ENCODE data around the gene OVCH2. TPM values are rescaled to one million over a fixed set of nuclear protein-coding genes. Genes with fewer than 3 reads are reported as not detected.
"Not testable (repeated sequence)": the region's sequence is repeated elsewhere in the genome, so short reads cannot be mapped to it uniquely, and the experiment has no call there.

The OVCH2 gene
- polyA plus RNA-seq, 3 donors = 3.4 to 4.6 (median 3.7) TPM

DNA sequence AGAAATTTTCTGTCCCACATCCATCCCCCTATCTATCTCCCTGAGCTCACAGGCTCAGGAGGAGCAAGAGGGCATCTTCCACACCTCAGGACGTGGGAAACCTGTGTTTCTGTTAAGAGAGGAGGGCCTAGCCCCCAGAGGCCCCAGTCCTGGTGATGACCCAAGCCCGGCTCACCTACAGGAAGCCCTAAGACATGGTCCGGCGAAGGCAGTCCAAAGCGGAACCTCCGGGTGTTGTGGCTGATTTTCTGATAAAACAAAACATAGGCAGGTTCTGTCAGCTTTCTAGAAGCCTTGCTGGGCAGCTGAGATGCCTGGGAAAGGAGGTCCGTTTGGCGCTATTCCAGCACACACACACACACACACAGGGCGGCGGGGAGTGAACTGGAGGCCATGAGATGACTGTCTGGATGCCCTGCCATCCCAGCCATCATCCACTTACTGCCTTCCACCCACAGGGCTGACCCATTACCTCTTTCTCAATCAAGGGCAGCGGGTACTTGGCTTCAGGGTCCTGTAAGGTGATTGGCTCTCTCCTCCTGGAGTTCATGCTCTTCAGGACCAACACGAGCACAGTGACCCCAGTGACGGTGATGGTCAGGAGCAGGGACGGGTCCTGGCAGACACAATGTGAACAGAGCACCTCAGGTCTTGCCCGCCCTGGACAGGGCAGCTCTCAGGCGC is 33.9 kb downstream of the OVCH2 start:
- DNase-seq = no peak

DNA sequence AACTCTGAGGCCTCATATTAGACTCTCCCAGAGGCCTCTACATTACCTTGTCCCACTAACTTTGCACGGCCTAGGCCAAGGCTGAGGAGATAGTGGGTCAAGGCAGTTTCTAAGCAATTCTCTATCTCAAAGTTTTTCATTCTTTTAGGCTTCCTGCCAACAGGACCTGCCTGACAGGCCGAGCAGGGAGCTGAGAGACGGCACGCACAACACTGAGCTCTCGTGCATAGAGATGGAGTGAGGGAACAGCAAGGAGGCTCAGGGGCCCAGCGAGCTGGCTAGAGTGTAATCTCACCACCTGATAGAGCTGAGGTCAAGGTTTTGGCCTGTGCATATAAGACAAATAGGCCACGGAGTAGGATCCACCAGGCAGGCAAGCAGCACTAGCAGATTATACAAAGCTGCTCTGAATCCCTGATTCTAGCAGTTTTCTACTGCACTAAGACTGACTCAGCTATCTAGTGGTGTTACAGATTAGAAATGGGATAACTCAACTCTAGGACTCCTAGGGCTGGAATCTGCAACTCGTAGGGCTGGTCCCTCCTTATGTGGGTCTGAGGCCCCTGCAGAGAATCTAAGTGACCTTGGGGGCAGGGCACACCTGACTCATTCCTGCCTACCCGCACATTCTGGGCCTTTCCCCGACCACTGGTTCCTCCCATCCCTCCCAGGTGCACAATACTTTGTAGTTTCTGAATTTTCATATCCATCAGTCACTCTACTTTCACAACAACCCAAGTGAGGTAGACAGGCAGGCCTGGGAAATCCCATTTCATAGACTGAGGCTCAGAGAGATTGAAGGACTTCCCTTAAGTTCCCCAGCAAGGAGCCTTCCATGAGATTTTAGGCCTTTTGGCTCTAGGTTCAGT is 34.7 kb downstream of the OVCH2 start:
- DNase-seq = no peak

DNA sequence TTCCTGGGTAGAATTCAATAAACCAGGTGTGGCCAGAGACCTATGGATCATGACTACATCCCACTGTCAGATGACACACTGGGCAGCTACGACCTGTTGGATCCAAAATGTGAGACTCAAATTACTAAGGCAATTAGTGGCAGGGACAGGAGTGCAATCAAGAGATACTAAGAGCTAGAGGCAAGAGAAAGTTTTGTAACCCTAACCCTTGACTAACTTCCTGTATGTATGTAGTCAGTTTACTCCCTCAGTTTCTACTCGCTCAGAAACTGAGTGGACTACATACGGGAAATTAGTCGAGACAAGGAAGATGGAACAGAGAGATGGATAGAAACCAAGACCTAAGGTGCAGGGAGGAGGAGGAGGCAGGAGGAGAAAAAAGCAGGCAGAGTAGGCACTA is 35.6 kb downstream of the OVCH2 start:
- no peak for DNase-seq

DNA sequence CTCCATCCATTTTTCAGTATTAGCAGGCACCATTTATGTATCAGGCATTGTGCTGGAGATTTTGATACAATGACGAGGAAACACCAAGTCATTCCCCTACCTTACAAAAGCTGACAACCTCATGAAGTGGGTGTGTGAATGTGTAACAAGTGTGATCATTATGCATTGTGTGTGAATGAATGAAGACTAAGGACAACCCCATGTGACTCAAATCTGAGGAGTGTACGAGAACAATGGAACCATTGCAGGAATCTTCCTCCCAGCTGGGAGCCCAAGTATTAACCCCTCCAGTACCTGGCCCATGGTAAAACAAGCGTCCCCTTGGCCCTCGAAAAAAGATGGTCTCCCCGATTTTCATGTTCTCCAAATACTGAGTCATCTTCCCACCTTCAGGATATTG is 37.4 kb downstream of the OVCH2 start:
- DNase-seq = no peak

DNA sequence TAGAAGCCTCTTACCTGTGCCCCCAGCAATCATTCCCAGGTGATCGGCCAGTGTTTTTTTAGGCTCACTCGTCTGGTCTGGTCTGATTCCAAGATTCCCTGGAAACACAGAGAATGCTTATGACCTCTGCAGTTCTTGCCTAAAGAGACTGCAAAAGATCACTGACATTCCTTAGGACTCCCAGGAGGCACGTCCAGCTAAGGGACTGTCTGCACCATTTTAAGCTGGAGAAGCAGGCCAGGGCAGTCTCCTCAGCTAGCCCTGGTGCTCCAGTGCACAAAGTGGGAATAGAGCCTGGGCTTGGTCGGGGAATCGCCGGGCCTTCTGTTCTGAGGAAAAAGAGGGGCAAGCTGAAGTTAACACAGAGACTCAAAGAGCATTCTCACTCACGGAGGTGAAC is 37.8 kb downstream of the OVCH2 start:
- no peak for DNase-seq

DNA sequence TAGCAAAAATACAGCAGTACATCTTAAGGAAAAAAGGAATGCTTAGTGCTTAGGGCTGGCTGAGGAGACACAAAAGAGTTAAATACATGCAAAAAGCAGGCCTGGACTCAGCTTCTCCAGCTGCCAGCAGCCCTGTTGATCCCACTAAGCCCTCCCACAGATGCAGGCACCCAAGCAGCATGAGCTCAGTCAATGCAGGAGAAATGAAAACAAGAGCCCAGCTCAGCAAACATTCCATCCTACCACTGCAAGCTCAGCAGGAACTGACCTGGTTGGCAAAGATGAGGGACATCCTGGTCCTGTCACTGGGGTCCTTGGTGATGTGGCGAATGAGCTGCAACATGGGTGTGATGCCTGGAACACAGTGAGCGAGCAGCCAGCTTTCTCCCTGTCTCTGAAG is 38.8 kb downstream of the OVCH2 start:
- DNase-seq = no peak

DNA sequence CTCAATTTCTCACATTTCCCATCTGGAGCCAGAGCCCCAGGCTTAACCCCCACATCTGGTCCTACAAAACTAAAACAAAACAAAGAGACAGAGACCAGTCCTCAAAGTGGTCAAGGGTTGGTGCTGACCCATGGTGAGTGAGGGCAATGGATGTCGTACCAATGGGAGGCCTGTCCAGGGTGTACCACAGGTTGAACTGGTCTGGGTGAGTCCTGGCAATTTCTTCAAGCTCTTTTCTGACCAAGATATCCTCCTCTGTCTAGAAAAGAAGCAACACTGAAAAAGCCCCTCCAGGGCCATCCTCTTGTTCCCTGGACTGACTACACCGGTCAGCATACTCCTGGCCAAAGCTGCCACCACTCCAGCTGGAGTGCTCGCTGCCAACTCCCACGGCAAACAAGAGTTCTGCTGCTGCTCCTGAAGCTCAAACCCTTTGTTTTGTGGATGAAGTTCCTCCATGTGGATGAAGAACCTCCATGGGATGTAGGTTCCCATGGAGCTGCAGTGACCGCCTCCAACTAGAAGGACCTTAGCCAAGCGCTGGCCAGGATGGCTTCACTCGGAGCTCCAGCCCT is 39.9 kb downstream of the OVCH2 start:
- no peak for DNase-seq

DNA sequence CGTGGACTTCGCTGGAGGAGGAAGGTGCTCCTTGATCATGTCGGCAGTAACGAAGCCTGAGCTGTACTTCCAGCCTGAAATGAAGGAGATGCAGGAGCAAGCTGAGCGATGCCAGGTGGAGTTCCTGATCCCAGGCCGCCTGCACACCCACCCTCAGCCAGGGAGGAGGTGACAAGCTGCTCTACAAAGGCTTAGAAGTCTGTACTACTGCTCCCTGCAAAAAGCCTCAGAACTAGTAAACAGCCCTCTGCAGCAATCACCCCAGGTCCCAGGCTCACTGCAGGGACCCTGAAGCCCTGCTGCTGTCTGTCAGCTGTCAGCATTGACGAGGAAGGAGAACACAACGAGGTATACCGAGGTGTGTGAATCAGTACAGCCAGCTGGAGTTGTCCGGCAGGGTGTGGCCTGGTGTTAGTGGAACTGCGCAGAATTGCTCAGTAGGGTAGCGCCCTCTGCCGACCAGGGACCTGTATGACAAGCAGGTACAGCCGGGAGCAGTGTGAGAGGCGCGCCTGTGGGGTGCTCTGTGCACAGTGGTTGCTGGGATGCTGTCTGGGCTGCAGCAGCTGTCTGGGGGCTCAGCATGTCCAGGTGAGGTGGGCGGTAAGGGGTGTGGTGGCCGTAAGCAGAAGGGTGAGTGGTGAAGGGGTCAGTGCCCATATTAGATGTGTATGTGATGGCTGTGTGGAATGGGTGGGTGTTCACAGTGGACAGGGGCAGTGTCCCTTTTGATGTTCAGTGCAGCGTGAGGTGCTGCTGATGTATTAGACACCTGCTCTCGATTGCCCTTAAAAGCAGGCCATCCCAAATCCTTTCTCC is 40.6 kb downstream of the OVCH2 start:
- DNase-seq = peak; percentile 58

DNA sequence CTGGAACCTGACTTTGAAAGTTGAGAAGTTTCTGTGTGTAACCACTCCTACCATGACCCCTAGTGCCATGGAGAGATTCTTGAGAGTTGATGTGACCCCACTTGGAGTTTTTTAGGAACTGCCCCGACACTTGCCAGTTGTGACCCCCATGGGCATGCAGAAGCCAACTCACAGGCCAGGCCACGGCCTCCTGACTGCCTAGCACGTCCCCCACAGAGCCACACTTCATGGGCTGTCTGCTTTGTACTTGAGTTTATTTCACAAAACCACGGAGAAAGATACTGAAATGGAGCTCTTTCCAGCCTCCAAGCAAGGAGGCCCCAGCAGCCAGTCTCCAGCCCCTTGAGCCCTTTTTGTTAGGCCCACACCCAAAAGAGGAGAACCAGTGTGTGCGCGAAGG is 41.4 kb downstream of the OVCH2 start:
- no peak for DNase-seq

DNA sequence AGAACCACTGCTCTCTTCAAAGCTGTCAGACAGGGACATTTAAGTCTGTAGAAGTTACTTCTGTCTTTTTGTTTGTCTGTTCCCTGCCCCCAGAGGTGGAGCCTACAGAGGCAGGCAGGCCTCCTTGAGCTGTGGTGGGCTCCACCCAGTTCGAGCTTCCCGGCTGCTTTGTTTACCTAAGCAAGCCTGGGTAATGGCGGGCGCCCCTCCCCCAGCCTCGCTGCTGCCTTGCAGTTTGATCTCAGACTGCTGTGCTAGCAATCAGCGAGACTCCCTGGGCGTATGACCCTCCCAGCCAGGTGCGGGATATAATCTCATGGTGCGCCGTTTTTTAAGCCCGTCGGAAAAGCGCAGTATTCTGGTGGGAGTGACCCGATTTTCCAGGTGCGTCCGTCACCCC is 42.7 kb downstream of the OVCH2 start:
- not testable (repeated sequence) for DNase-seq

DNA sequence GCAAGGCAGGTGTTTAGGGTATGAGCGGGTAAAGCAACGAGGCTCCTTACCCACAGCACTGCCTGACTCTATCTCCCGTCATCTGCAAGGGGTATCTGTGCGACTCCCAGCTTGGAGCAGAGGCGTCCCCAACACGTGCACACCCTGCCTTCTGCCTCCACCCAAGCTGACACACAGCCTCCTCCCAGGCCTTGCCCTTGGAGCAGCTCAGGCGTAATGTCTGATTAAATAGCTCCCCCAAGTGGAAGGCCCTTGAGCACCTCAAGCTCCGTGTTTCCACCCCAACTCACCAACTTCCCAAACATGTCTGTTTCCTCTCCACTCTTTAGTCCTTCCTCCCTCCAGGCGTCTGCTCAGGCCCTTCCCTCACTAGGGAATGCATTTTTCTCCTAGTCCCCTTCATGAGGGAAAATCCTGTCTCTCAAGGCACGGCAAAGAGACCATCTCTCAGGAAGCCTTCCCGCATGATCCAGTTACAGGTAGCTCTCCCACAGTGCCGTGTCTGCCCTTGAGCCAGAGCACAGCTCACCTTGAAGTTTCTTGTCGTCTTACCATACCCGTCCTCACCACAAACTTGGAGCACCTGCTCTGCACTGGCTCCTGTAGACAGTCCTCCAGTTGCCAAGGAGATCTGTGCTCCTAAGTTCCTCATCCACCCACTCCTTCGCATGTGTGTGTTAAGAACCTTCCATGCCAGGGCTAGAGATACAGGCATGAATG is 48.8 kb downstream of the OVCH2 start:
- peak; percentile 66 for DNase-seq

DNA sequence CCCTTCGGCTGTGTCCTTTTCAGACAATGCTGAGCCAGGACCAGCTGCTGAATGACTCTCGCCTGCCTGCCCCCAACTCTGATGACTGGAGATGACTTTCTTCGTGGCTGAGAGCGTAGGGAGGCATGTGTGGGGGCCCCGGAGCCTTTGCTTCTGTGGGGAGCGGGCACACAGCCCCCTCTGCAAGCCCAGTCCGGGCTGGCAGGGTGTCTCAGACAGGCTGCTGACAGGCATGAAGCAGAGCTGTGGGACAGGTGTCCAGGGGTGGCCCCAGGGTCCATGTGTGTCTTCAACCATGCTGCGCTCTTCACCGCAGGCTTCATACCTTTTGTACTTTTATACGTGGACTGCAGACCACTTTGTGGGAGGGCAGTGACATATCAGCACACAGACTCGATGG is 49.6 kb downstream of the OVCH2 start:
- no peak for DNase-seq

DNA sequence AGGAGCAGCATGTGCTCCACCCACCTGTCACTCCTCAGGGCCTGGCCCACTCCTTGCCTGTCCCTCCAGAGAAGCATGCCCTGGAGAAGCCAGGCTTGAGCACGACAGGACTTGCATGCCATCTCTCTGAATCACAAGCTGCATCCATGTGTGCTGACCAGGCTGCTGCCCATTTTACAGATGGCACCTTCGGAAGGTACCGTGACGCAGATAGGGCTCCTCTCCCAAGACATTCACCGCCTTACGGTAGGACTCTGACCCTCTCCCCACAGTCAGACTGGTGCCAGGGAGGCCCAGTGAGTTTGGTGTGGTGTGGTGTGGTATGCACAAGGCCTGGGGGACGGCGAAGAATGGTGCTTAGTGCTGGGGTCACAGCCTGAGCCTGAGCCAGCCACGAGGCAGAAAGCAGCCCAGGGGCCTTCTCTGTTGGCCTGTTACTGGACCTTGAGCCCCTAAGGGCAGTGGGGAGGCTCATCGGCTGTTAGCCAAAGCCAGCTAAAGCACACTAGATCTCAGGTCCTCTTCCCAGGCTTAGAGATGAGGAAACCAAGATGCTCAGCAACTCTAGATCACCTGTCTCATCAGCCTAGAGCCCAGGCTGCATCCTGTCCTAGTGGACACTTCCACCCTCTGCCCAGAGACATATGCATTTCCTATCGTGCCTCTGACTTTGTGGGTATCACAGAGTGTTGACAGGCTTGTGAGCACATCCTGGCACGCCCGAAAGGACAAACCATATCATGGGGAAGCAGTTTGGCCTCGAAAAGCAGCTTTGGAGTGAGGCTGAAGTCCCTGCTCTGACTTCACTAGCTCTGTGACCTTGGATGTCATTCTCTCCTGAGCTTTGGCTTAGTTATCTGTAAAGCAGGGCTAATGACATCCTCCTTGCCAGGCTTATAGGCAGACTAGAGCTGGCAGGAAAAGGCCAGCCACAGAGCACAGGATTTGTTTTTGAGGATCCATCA is 50.7 kb downstream of the OVCH2 start:
- no peak for DNase-seq

DNA sequence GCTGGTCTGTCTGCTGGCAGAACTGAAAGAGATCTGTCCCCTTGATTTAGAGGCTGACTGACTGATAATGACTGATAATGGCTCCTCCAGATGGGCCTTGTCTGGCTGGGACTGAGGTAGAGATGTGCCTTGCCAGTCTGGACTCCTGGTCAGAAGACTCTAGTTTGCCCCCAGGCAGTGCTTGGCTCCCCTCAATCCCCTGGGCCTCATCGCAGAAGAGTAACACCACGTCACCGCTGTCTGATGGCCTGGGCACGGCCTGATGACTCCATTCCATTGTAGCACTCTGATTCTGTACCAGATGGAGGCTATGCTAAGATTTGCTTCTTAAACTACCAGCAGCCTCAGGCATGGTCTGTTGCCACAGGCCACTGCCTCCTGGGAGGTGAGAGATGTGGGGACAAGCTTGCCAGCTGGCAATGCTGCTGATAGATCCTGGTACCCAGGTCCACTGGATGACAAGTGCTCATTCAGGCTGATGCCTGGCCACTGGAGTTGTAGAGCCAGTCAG is 52.0 kb downstream of the OVCH2 start:
- no peak for DNase-seq

DNA sequence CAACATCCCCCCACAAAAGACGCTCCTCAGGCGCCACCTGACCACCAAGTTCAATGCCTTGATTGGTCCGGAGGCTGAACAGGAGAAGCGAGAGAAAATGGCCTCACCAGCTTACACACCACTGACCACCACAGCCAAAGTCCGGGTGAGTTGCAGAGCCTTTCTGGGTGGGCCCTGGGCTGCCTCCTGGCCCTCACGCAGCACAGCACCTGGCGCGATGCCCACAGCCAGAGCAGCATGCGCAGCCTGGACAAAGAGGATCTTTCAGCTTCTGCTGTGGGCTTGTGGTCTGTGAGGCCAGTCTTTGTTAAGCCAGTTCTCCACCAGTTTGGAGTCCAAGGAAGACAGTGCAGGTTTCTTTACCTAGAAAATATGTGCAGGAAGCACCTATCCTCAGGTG is 54.6 kb downstream of the OVCH2 start:
- DNase-seq = no peak

DNA sequence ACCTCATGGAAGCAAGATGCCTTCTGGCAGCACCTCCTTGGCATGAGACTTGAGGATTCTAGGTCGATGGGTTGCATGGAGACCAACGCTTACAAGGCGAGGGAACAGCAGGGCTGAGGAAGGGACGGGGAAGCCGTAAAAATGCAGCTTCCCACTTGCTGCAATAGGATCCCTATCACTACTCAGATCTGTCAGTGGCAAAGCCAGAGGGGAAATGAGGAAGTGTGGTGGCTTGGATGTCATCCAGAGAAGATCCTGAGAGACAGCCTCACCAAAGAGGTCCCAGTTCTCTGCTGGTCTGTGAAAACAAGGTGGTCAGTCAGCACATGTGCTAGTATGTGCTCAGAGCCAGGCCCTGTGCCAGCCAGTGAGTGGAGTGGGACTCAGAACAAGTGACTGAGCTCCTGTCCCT is 55.1 kb downstream of the OVCH2 start:
- no peak for DNase-seq

DNA sequence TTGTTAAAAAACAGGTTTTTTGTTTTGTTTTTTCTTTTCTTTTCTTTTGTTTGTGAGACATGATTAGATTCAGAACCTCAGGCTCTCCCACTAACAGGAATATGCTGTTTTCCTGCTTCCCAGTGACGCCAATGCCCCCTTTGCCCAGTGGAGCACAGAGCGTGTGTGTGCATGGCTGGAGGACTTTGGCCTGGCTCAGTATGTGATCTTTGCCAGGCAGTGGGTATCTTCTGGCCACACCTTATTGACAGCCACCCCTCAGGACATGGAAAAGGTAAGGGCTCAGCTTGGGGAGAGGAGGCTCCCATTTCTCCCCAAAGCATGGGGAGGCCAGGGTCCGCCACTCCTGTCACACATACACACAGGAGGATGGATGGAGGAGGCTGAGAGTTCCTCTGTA is 58.0 kb downstream of the OVCH2 start:
- DNase-seq = no peak

DNA sequence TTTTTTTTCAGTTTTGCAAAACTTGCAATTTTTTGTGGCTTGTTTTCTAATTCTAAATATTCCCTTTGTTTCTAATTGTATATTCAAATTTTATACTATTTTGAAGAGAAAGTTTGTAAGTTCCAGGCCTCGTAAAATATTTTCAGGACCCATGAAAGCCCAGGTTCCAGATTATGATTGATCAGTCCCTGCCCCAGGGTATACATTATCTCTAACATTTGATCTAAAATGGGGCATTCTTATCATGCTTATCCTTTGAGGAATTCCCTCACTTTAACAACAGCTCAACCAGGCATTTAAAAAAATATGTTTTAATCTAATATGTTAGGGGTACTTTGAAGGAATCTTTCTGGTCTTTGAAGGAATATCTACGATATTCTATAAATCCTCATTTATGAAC is 59.4 kb downstream of the OVCH2 start:
- no peak for DNase-seq

DNA sequence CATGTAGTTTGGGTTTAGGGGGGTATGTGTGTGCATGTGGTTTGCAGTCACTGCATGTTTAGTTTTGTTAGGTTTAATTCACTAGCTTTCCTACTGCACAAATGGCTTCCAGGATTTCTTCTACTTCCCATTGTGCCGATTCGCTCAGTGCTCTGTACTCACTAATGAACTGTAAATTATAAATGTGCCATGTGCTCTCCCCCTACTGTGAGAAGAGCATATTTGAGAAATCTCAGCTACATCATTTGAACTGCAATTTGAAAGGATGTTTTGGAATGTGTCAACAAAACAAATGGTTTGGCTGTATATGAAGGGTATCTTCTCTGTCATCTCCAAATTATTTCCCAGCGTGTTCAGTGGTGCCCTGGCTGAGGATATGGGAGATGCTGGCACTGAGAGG is 61.1 kb downstream of the OVCH2 start:
- DNase-seq = no peak

DNA sequence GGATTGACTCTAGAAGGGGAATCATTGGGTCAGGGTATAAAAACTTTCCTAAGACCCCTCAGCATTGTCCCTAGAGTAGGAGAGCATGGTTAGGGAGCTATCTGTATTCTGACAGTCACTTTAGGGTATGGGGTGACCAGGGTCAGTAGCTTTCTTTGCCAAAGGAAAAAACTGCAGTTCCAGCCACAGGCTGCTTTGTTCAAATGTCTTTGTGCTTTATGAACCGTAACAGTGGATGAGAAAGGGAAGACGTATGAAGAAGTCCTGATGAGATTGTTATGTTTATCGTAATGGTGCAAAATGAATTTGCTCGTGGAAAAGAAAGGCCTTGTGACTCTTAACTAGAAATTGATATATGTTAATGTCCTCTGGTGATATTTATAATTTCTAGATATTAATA is 63.0 kb downstream of the OVCH2 start:
- DNase-seq = peak; percentile 50

All from renal pelvis (tissue), 4 donors.